ENCODE measurements around the gene PIP5K1C. TPM values are rescaled to one million over a fixed set of nuclear protein-coding genes. Genes with fewer than 3 reads are reported as not detected.

PIP5K1C gene
- total and polyA plus RNA-seq, 9 of the 15 experiments (the other 6 are each of a cell fraction or from before 2014, with no cell fraction given) = 0.38 to 22.1 (median 4.1) TPM

GRCh38 chr19:3721131-3721886, 21.0 kb upstream of the PIP5K1C start (continued):
- TF ChIP-seq RREB1 (CRISPR knock-in tag; IDR thresholded peaks at IDR 0.05) (no peak), ATF7 (IDR thresholded peaks at IDR 0.05) (peak; percentile 78), NCOA2 (IDR thresholded peaks at IDR 0.05; ENCODE audit: partially characterized antibody in 2 of 2) (no peak), MAX (CRISPR knock-in tag; IDR thresholded peaks at IDR 0.05) (peak; percentile 42; the same call in 1 of the 2 replicates), SNRNP70 (optimal IDR thresholded peaks at IDR 0.05; ENCODE audit: low read depth, low read length) (no peak), ETS2 (tag; IDR thresholded peaks at IDR 0.05; ENCODE audit: borderline replicate concordance, poor library complexity, severe bottlenecking) (no peak), ZC3H4 (CRISPR knock-in tag; IDR thresholded peaks at IDR 0.05; ENCODE audit: borderline replicate concordance) (no peak), RBM25 (IDR thresholded peaks at IDR 0.05; ENCODE audit: low read depth, low read length, severe bottlenecking) (peak; percentile 99), MBD2 (IDR thresholded peaks at IDR 0.05; ENCODE audit: borderline replicate concordance, low read depth) (0 out of 2 replicates have a peak, but pooled peaks have one; percentile 16), MNT (conservative IDR thresholded peaks at IDR 0.05) (peak; percentile 51 to 65; a peak in 3 of 4 replicates), CSDE1 (IDR thresholded peaks at IDR 0.05) (no peak), ZNF655 (CRISPR knock-in tag; IDR thresholded peaks at IDR 0.05) (no peak), MBD1 (CRISPR knock-in tag; IDR thresholded peaks at IDR 0.05) (no peak), GTF2A2 (tag; IDR thresholded peaks at IDR 0.05) (no peak), PHF8 (IDR thresholded peaks at IDR 0.05; ENCODE audit: borderline replicate concordance, low read length) (peak; percentile 20; the same call in 1 of the 2 replicates)
